ENCODE data around the gene ARMC9. TPM values are rescaled to one million over a fixed set of nuclear protein-coding genes. Genes with fewer than 3 reads are reported as not detected.

Gene ARMC9
- total and polyA plus RNA-seq, 2 of the 13 experiments (the other 11 are each of a cell fraction or from before 2014, with no cell fraction given), result 9.1 to 12.8 TPM

- TF ChIP-seq GLMP (CRISPR knock-in tag; IDR thresholded peaks at IDR 0.05; ENCODE audit: borderline replicate concordance) (no peak), DRAP1 (CRISPR knock-in tag; IDR thresholded peaks at IDR 0.05) (no peak; the same call in 1 of the 2 replicates), KAT2B (IDR thresholded peaks at IDR 0.05; ENCODE audit: borderline replicate concordance, low read depth, low read length) (no peak), KDM6A (CRISPR knock-in tag; IDR thresholded peaks at IDR 0.05; ENCODE audit: low read depth) (no peak), ZNF709 (CRISPR knock-in tag; IDR thresholded peaks at IDR 0.05) (peak; percentile 13; the same call in 1 of the 2 replicates), RFXANK (CRISPR knock-in tag; IDR thresholded peaks at IDR 0.05) (peak; percentile 54; the same call in 1 of the 2 replicates), ZNF790 (CRISPR knock-in tag; IDR thresholded peaks at IDR 0.05; ENCODE audit: borderline replicate concordance) (no peak), MEIS2 (CRISPR knock-in tag; IDR thresholded peaks at IDR 0.05) (peak; percentile 73; the same call in 1 of the 2 replicates), ZFP36 (IDR thresholded peaks at IDR 0.05; ENCODE audit: borderline replicate concordance, low read depth, low read length, partially characterized antibody) (no peak), ZNF782 (CRISPR knock-in tag; IDR thresholded peaks at IDR 0.05; ENCODE audit: borderline replicate concordance) (peak; percentile 94; the same call in 1 of the 2 replicates), IRF1 (CRISPR knock-in tag; IDR thresholded peaks at IDR 0.05; ENCODE audit: low read depth) (0 out of 2 replicates have a peak, but pooled peaks have one; percentile 23), ATF3 (CRISPR knock-in tag; IDR thresholded peaks at IDR 0.05) (peak; percentile 11; the same call in 1 of the 2 replicates), ZNF800 (CRISPR knock-in tag; IDR thresholded peaks at IDR 0.05) (peak; percentile 59; the same call in 1 of the 2 replicates), GATAD2A (CRISPR knock-in tag; IDR thresholded peaks at IDR 0.05) (peak; percentile 44), AKNA (CRISPR knock-in tag; IDR thresholded peaks at IDR 0.05; ENCODE audit: borderline replicate concordance) (0 out of 2 replicates have a peak, but pooled peaks have one; percentile 52), THYN1 (CRISPR knock-in tag; IDR thresholded peaks at IDR 0.05; ENCODE audit: borderline replicate concordance, low read depth) (no peak), ZMAT3 (CRISPR knock-in tag; conservative IDR thresholded peaks at IDR 0.05) (peak; percentile 89; the same call in 1 of the 2 replicates), RAD21 (CRISPR knock-in tag; IDR thresholded peaks at IDR 0.05) (0 out of 2 replicates have a peak, but pooled peaks have one; percentile 19)
Measured at GRCh38 chr2:231198291-231199173, at the start of gene ARMC9 (continued).

Data from HepG2 (cell line).